Measurements from ENCODE around the gene BICDL1.

DNA sequence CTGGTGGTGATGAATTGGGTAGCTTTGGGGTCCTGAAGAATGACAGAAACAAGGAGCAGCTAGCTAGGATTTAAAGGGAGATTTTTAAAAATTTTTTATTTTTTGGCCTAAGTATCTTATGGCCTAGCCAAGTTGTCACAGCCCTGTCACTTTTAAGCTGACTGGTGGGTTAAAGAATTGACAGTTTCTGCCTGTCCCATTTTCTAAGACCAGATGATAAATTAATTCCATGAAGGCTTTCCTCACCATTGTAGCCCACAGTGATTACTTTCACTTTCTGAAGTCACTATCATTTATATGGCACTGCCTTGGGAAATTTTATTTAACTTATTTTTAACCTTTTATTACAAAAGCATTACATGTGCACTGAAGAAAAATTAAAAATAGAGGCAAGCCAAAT is 43.2 kb downstream of the BICDL1 start:
- TF ChIP-seq, protein P1, sequence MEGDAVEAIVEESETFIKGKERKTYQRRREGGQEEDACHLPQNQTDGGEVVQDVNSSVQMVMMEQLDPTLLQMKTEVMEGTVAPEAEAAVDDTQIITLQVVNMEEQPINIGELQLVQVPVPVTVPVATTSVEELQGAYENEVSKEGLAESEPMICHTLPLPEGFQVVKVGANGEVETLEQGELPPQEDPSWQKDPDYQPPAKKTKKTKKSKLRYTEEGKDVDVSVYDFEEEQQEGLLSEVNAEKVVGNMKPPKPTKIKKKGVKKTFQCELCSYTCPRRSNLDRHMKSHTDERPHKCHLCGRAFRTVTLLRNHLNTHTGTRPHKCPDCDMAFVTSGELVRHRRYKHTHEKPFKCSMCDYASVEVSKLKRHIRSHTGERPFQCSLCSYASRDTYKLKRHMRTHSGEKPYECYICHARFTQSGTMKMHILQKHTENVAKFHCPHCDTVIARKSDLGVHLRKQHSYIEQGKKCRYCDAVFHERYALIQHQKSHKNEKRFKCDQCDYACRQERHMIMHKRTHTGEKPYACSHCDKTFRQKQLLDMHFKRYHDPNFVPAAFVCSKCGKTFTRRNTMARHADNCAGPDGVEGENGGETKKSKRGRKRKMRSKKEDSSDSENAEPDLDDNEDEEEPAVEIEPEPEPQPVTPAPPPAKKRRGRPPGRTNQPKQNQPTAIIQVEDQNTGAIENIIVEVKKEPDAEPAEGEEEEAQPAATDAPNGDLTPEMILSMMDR (IDR thresholded peaks at IDR 0.05): no peak
- TF ChIP-seq POLR2A (IDR thresholded peaks at IDR 0.05): no peak
